Measurements from ENCODE around the gene NUAK1. TPM values are rescaled to one million over a fixed set of nuclear protein-coding genes. Genes with fewer than 3 reads are reported as not detected.

Gene NUAK1
- total RNA-seq, 1 experiment from 2014 or later: 50.3 TPM

- CTCF ChIA-PET: no interaction called here
- TF ChIP-seq SIN3A (IDR thresholded peaks at IDR 0.05; ENCODE audit: borderline replicate concordance, insufficient read depth, low read depth, low read length): no peak
- TF ChIP-seq TCF7L2 (IDR thresholded peaks at IDR 0.05; ENCODE audit: low read depth, low read length): no peak
- TF ChIP-seq REST (IDR thresholded peaks at IDR 0.05; ENCODE audit: insufficient read depth in 1 of 2, low read depth in 2 of 2, low read length in 1 of 2): no peak
- no peak for TF ChIP-seq CTCF (IDR thresholded peaks at IDR 0.05)
- TF ChIP-seq POLR2AphosphoS5 (IDR thresholded peaks at IDR 0.05; ENCODE audit: low read depth, low read length): no peak
- Histone ChIP-seq H3K4me3 (ENCODE audit: low read depth in 2 of 2, low read length in 2 of 2) (no peak overlapping the region), H3K27me3 (ENCODE audit: control insufficient read depth, insufficient read depth, low read length) (no peaks in the 10 kb centered on the region), H3K4me1 (ENCODE audit: control insufficient read depth, insufficient read depth, low read length) (peaks cover 93% of the 10 kb centered on the region), H3K9me3 (ENCODE audit: control insufficient read depth, insufficient read depth, low read depth, low read length) (no peaks in the 10 kb centered on the region), H3K36me3 (ENCODE audit: control insufficient read depth, insufficient read depth, low read length) (no peaks in the 10 kb centered on the region; the same call in 1 of the 2 replicates), H3K27ac (ENCODE audit: low read length) (peak overlapping the region; percentile 96)
- in situ Hi-C loops (cut with HindIII; ENCODE audit: low pct_unique_long_range_greater_than_20kb, low sequenced_read_pairs) (no loop called here), intact Hi-C loops (cut with micrococcal nuclease; ENCODE audit: unreplicated experiment) (loop anchor here (10.0 kb wide), 1 partner anchor 427 kb away; no protein-coding TSS in a partner anchor)
- DNase-seq (ENCODE audit: low read depth, low spot score) (no peak), ATAC-seq (no peak)
- no TSS peak for BruUV-seq (replicated peaks)
- POLR2A ChIA-PET: no interaction called here
These were observed 7.1 kb downstream of the NUAK1 start for GRCh38 chr12:106131676-106132075.

- ATAC-seq (no peak), DNase-seq (ENCODE audit: low read depth, low spot score) (no peak)
- Histone ChIP-seq H3K9me3 (ENCODE audit: control insufficient read depth, insufficient read depth, low read depth, low read length) (no peaks in the 10 kb centered on the region), H3K27ac (ENCODE audit: low read length) (peak overlapping the region; percentile 96), H3K36me3 (ENCODE audit: control insufficient read depth, insufficient read depth, low read length) (no peaks in the 10 kb centered on the region; the same call in 1 of the 2 replicates), H3K4me1 (ENCODE audit: control insufficient read depth, insufficient read depth, low read length) (peaks cover 95% of the 10 kb centered on the region), H3K4me3 (ENCODE audit: low read depth in 2 of 2, low read length in 2 of 2) (no peak overlapping the region), H3K27me3 (ENCODE audit: control insufficient read depth, insufficient read depth, low read length) (no peaks in the 10 kb centered on the region)
- in situ Hi-C loops (cut with HindIII; ENCODE audit: low pct_unique_long_range_greater_than_20kb, low sequenced_read_pairs): no loop called here
- ChIA-PET POLR2A (no interaction called here), CTCF (no interaction called here)
- TF ChIP-seq REST (IDR thresholded peaks at IDR 0.05; ENCODE audit: insufficient read depth in 1 of 2, low read depth in 2 of 2, low read length in 1 of 2) (no peak), POLR2AphosphoS5 (IDR thresholded peaks at IDR 0.05; ENCODE audit: low read depth, low read length) (no peak), SIN3A (IDR thresholded peaks at IDR 0.05; ENCODE audit: borderline replicate concordance, insufficient read depth, low read depth, low read length) (no peak), TCF7L2 (IDR thresholded peaks at IDR 0.05; ENCODE audit: low read depth, low read length) (no peak), CTCF (IDR thresholded peaks at IDR 0.05) (no peak)
- intact Hi-C loops (cut with micrococcal nuclease; ENCODE audit: unreplicated experiment): loop anchor here (10.0 kb wide), 1 partner anchor 426 kb away; no protein-coding TSS in a partner anchor
- BruUV-seq (replicated peaks): no TSS peak
These were observed 8.2 kb downstream of the NUAK1 start for GRCh38 chr12:106130474-106131113.
